Kidney tubule cell (primary cell): ENCODE measurements around the gene TANGO6.

Experiments used
- DNase-seq: peaks from one replicate; pipeline ENCODE4 v3.0.0-alpha.2; 2018; ENCODE audit warnings: low spot score

Gene TANGO6

GRCh38 chr16:69057400-69058378, 214.4 kb downstream of the TANGO6 start:
- peak; percentile 91 for DNase-seq

GRCh38 chr16:69063491-69063890, 220.2 kb downstream of the TANGO6 start:
- peak; percentile 77 for DNase-seq

DNA sequence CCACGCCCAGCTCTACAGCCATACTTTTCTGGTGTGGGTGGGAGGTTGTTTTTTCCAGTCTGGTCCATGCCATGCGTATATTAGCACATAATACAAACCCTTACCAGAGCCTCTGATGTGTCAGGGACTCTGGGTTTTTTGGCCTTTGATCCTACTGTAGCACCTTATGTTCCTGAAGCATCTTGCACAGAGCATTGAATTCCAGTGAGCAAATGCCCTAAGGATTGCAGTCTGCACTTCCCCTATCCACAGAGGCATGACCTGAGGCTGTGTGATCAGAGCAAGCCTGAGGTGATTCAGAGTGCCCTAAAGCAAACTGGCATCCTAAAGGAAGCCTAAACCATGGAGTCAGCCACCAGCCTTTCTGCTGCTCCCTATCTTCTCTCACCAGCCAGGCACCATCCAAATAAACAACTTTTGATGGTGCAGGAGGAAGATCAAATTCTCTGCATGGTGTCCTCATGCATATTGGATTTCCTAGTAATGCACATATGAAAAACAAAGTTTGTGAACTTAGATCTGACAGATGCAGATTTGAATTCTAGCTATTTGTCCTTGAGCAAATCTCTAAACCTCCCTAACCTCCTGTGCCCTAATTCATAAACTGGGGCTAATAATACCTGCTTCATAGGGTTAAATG, 220.9 kb downstream of the TANGO6 start:
- peak; percentile 94 for DNase-seq

- no peak for DNase-seq
Observed at GRCh38 chr16:69064764-69065313, 221.5 kb downstream of the TANGO6 start.

DNA sequence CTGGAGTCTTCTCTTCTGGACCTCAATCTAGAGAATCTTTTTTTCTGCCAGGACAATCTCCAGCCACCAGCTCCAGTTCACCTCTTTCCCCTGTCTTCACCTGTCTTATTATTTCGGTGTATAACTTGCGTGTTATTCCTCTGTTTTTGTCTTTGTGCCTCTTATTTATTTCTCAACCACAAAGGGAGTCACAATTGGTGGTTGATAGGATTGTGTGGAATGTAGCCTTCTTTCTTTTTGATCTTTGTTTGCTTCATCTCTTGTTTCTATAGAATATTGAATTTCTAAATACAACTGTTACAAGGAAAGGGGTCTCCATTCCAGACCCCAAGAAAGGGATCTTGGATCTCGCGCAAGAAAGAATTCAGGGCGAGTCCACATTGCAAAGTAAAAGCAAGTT, 226.2 kb downstream of the TANGO6 start:
- DNase-seq = no peak

GRCh38 chr16:69071036-69071435, 227.7 kb downstream of the TANGO6 start:
- DNase-seq = no peak

GRCh38 chr16:69072640-69072974, 229.3 kb downstream of the TANGO6 start:
- no peak for DNase-seq

GRCh38 chr16:69073181-69073702, 229.9 kb downstream of the TANGO6 start:
- peak; percentile 99 for DNase-seq

DNA sequence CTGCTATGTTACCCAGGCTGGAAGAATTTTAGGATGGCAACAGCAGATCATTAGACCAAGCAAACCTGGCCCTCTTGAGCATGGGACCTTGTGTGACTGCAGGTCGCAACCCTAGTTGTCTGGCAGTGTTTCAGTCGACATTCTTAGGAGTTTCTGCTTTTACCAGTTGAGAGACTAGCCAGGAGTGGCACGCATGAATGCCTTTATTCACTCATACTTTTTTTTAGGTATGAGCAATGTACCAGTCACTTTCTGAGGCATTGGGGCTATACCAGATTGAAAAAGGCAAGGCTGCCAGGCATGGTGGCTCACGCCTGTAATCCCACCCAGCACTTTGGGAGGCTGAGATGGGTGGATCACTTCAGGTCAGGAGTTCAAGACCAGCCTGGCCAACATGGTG, 233.9 kb downstream of the TANGO6 start:
- peak; percentile 98 for DNase-seq

DNA sequence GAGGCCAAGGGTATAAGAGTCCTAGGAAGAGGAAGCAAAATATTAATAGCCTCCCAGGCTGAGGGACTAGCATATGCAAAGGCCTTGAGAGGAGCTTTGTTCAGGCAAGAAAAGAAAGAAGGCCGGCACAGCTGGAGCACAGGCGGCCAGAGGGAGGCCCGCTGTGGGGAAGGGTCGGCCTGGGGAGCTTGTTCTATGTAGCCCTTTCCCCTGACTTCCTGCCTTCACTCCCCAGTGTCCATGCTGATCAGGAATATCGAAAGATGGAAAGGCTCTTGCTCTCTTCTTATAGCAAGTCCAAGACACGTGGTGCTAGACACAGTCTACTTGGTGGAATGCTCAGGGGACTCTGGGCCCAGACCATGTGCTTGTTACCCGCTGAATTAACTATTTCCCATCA, 234.7 kb downstream of the TANGO6 start:
- DNase-seq = no peak

DNA sequence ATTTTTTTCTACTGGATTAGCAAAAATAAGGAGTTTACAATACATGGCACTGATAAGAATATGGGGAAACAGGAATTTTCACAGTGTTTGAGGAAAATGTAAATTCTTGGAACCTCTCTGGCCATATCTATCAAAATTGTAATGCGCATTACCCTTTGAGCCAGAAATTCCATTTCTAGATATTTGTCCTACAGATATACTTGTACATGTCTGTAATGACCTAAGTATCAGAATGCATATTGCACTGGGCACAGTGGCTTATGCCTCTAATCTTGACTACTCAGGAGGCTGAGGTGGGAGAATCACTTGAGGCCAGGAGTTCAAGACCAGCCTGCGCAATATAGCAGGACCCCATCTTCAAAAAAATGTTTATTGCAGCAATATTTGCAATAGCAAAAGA, 236.4 kb downstream of the TANGO6 start:
- no peak for DNase-seq

DNA sequence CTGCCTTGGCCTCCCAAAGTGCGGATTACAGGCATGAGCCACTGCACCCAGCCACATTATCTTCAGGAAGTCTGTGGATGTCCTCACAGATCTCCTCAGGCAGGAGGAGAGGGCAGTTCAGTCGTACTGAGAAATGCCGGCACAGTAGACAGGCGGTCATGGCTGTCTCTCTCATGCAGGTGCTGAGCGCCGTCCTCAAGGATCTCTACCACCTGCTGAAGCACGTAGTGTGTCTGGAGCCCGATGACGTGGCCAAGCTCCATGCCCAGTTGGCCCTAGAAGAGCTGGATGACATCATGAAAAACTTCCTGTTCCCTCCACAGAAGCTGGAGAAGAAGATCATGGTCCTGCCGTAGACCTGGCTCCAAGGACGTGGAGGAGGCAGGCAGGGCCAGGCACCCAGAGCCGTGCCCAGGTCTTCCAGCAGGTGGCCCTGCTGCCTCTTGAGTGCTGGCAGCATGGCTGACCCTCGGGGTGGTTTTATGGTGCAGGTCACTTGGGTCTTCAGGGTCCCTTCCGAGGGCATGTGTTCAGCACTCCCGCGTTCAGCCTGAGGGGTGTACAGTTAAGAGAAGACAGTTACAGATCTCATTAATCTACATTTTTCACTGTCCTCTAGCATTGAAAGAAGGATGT, 240.1 kb downstream of the TANGO6 start:
- no peak for DNase-seq

GRCh38 chr16:69084289-69084688, 241.0 kb downstream of the TANGO6 start:
- DNase-seq = no peak

GRCh38 chr16:69085032-69085695, 241.8 kb downstream of the TANGO6 start:
- DNase-seq = no peak

DNA sequence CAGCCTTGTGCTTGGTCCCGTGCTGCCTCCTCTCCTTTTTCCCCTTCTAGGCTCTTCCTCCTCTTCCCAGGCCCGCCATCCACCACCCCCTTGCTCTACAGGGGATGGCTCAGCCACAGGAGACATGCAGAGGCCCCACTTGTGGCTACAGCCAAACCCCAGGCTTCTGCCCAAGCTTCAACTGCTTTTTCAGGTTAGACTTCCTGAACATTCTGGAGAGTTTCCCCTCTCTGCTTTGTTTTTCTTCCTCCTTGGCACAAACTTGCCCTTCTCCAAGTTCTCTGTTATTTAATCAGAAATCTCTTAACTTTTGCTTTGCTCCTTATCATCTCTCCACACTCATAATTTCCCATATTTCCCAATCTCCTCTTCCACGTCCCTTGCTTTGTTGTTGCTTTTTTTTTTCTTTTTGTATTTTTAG, 243.8 kb downstream of the TANGO6 start:
- no peak for DNase-seq

DNA sequence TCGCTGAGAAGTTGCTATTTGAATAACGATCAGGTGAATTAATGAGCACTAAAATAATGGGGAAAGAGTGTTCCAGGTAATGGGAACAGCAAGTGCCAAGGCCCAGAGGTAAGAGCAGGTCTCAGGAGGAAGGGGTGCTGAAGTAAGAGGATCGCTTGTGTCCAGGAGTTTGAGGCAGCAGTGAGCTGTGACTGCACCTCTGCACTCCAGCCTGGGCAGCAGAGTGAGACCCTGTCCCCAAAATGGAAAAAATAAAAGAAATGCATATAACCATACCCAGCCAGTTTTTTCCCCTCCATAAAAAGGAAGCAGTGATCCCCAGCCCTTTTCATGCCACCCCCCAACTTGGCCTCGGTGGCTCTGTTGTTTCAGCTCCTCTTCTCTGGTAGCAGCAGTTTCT, 245.4 kb downstream of the TANGO6 start:
- DNase-seq = no peak

DNA sequence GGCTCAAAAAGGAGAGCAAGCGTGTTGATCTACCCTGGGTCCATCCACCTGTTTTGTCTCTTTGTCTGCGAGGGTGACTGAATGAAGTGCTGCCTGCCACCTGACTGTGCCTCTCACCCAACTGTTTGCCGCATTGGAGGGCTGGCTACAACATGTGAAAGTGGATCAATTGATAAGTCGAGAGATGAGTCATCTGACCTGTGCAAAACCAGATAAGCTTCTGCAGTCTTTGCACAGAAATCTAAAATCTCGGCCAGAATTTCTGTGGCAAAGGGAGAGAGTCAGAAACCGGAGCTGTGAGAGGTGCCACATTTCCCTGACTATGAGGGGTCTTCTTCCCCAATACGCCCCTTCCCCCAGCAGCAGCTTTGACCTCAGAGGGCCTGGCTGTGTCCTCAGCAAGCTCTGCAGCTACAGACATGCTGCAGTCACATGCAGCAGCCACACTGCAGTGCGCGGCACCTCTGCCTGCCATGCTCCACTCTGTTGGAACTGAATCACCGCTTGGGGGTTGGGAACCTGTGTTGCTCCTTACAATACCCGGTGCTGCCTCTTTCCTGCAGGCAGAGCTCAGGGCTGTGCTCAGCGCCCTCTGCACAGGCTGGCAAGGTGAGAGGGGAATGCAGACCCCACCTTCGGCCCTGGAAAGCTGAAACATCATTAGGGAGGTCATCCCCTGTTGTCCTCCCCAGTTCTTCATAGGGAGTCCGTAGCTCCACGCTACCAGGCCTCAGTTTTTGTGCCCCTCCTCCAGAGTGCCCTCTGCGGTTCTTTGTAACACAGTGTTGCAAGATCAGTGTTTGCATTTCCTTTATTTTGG, 246.0 kb downstream of the TANGO6 start:
- peak; percentile 30 for DNase-seq

- DNase-seq = no peak
Observed at GRCh38 chr16:69093974-69094373, 250.6 kb downstream of the TANGO6 start.

DNA sequence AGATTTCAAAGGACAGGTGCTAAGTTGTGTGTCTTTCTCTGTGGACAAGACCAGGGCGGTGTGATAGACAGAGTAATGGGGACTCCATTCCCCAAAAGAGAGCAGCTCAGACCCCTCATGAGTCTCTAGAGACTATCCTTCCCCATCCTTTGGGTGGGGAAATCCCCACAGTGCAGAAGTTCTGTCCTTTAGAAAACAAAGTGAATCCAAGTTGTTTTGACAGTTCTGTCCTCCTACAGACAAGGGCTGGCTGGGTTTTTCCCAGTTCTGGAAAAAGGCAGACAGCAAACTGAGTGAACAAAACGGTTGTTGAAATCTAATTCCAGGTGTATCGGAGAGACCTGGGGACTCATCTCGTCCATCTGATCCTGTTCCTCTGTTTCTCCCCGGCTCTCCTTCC, 251.2 kb downstream of the TANGO6 start:
- DNase-seq = no peak

DNA sequence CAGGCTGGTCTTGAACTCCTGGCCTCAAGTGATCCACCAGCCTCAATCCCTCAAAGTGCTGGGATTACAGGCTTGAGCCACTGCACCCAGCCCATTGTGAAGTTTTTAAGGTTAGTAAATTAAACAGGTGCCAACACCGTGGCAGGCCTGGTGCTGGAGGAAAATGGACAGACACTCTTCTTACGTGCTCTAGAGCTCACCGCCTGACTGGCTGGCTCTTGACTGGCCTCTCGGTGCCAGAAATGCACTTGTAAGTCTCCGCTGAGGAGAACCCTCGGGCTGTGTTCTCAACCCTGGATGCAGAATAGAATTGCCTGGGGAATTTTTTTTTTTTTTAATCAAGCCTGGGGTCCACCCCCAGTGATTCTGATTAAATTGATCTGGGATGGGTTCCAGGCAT, 251.9 kb downstream of the TANGO6 start:
- DNase-seq = no peak
